Measurements from ENCODE around the gene HSDL1. TPM values are rescaled to one million over a fixed set of nuclear protein-coding genes. Genes with fewer than 3 reads are reported as not detected.

HSDL1 gene
- total and polyA plus RNA-seq, 2 experiments from 2014 or later, result 10.8 to 17.0 TPM

DNA sequence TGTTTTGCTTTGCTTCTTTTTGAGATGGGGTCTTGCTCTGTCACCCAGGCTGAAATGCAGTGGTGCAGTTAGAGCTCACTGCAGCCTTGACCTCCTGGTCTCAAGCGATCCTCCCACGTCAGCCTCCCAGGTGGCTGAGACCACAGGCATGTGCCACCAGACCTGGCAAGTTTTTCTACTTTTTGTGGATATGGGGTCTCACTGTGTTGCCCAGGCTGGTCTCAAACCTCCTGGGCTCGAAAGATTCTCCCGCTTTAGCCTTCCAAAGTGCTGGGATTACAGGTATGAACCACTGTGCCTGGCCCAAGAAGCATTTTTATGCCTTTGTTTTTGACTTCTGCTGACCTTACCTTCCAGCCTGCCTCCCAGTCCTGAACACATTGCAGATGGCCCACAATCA is 10.2 kb upstream of the HSDL1 start:
- H3K9me3 ChIP-seq (ENCODE audit: low read depth), result no peaks in the 10 kb centered on the region
- H3K4me2 ChIP-seq (ENCODE audit: unreplicated experiment), result no peak overlapping the region
- H4K20me1 ChIP-seq (ENCODE audit: insufficient read depth), result no peaks in the 10 kb centered on the region
- H3K79me2 ChIP-seq (ENCODE audit: insufficient read depth), result no peaks in the 10 kb centered on the region
- H3F3A ChIP-seq (ENCODE audit: insufficient read depth), result no peaks in the 10 kb centered on the region
- TF ChIP-seq EZH2 (IDR thresholded peaks at IDR 0.05; ENCODE audit: insufficient read depth, poor library complexity, severe bottlenecking) (no peak), EZH2phosphoT487 (IDR thresholded peaks at IDR 0.05; ENCODE audit: insufficient read depth, low read depth) (no peak)
- no peaks in the 10 kb centered on the region for H3K36me3 ChIP-seq (ENCODE audit: low read depth)
- no peaks in the 10 kb centered on the region for H3K9me2 ChIP-seq (ENCODE audit: insufficient read depth)
- no peak overlapping the region for H3K9ac ChIP-seq
- H2AFZ ChIP-seq, result no peak overlapping the region
- peaks cover 19% of the 10 kb centered on the region for H3K27me3 ChIP-seq (replicated peaks; ENCODE audit: insufficient read depth)
- in situ Hi-C loops (cut with MboI), result no loop called here
- H3K4me3 ChIP-seq, result no peak overlapping the region
- no peak overlapping the region for H3K27ac ChIP-seq
- DNase-seq, result no peak
- WGBS, 2 experiments (ENCODE audit: low coverage in 1 of 2, low lambda C conversion rate in 2 of 2, missing lambda C conversion rate in 2 of 2), result 84 to 90% methylated on average over 4 of the region's 4 CpGs
- no peaks in the 10 kb centered on the region for H3K4me1 ChIP-seq (ENCODE audit: insufficient read depth)

DNA sequence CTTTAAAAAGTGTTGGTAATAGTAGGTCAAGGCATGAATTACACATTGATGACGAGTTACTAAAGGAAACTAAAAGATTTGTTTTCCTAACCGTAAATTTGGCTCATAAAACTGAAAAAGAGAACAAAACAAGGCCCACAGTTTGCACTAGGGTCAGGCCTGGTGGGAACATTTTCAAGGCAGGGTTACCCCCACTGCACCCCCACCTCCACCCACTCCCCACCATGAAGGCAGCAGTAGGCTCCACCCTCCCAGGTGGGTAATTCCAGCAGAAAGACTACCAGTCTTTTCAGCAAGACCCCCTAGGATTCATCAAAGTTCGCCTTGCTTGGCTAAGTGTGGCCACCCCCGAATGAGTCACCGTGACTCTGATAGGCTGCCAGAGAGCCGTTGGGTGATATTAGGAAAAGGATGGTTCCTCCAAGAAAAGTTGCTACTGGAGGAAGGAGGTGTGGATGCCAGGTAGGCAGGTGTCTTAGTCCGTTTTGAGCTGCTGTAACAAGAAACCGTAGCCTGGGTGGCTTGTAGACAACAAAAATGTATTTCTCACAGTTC is 8.8 kb upstream of the HSDL1 start:
- Histone ChIP-seq H3K4me2 (ENCODE audit: unreplicated experiment) (no peak overlapping the region), H2AFZ (no peak overlapping the region), H3K9me2 (ENCODE audit: insufficient read depth) (no peaks in the 10 kb centered on the region), H3K27ac (no peak overlapping the region), H3K79me2 (ENCODE audit: insufficient read depth) (no peaks in the 10 kb centered on the region), H3K36me3 (ENCODE audit: low read depth) (no peaks in the 10 kb centered on the region), H3K9ac (no peak overlapping the region), H3K9me3 (ENCODE audit: low read depth) (no peaks in the 10 kb centered on the region), H4K20me1 (ENCODE audit: insufficient read depth) (no peaks in the 10 kb centered on the region), H3K27me3 (replicated peaks; ENCODE audit: insufficient read depth) (peaks cover 4% of the 10 kb centered on the region; the same call in 1 of the 2 replicates), H3K4me1 (ENCODE audit: insufficient read depth) (no peaks in the 10 kb centered on the region), H3F3A (ENCODE audit: insufficient read depth) (no peaks in the 10 kb centered on the region), H3K4me3 (no peak overlapping the region)
- 47% methylated on average over 8 of the region's 8 CpGs for WGBS, 2 experiments (ENCODE audit: low coverage in 1 of 2, low lambda C conversion rate in 2 of 2, missing lambda C conversion rate in 2 of 2)
- in situ Hi-C loops (cut with MboI), result no loop called here
- peak; percentile 33 for DNase-seq
- TF ChIP-seq EZH2phosphoT487 (IDR thresholded peaks at IDR 0.05; ENCODE audit: insufficient read depth, low read depth) (no peak), EZH2 (IDR thresholded peaks at IDR 0.05; ENCODE audit: insufficient read depth, poor library complexity, severe bottlenecking) (no peak)

DNA sequence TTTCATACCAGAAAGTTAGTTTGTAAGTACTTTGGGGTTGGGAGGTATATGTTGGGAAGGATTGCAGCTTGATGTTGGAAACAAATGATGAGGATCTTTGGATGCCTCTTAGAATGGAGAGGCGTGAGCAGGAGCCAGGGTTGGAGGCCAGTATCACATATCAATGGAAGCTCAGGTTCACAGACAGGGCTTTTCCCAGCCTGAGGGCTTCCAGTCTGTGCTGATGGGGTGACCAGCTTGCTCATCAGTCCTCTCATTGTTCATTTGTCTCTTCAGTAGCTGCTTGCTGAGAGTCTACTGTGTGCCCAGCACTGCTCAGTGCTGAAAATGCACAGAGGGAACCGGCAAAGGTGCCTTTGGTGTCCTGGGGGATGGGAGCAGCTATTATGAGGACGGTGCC is 5.9 kb upstream of the HSDL1 start:
- no peaks in the 10 kb centered on the region for H4K20me1 ChIP-seq (ENCODE audit: insufficient read depth)
- H3K79me2 ChIP-seq (ENCODE audit: insufficient read depth), result no peaks in the 10 kb centered on the region
- in situ Hi-C loops (cut with MboI), result no loop called here
- H3K4me2 ChIP-seq (ENCODE audit: unreplicated experiment), result no peak overlapping the region
- no peaks in the 10 kb centered on the region for H3K4me1 ChIP-seq (ENCODE audit: insufficient read depth)
- no peak overlapping the region for H3K27ac ChIP-seq
- no peak overlapping the region for H3K4me3 ChIP-seq
- no peaks in the 10 kb centered on the region; the same call in 1 of the 2 replicates for H3K27me3 ChIP-seq (replicated peaks; ENCODE audit: insufficient read depth)
- no peak for DNase-seq
- H3K36me3 ChIP-seq (ENCODE audit: low read depth), result no peaks in the 10 kb centered on the region
- TF ChIP-seq EZH2phosphoT487 (IDR thresholded peaks at IDR 0.05; ENCODE audit: insufficient read depth, low read depth) (no peak), EZH2 (IDR thresholded peaks at IDR 0.05; ENCODE audit: insufficient read depth, poor library complexity, severe bottlenecking) (no peak)
- no peaks in the 10 kb centered on the region for H3F3A ChIP-seq (ENCODE audit: insufficient read depth)
- no peak overlapping the region for H3K9ac ChIP-seq
- H2AFZ ChIP-seq, result no peak overlapping the region
- no peaks in the 10 kb centered on the region for H3K9me2 ChIP-seq (ENCODE audit: insufficient read depth)
- H3K9me3 ChIP-seq (ENCODE audit: low read depth), result no peaks in the 10 kb centered on the region
- WGBS, 2 experiments (ENCODE audit: low coverage in 1 of 2, low lambda C conversion rate in 2 of 2, missing lambda C conversion rate in 2 of 2), result 72 to 86% methylated on average over 3 of the region's 3 CpGs

DNA sequence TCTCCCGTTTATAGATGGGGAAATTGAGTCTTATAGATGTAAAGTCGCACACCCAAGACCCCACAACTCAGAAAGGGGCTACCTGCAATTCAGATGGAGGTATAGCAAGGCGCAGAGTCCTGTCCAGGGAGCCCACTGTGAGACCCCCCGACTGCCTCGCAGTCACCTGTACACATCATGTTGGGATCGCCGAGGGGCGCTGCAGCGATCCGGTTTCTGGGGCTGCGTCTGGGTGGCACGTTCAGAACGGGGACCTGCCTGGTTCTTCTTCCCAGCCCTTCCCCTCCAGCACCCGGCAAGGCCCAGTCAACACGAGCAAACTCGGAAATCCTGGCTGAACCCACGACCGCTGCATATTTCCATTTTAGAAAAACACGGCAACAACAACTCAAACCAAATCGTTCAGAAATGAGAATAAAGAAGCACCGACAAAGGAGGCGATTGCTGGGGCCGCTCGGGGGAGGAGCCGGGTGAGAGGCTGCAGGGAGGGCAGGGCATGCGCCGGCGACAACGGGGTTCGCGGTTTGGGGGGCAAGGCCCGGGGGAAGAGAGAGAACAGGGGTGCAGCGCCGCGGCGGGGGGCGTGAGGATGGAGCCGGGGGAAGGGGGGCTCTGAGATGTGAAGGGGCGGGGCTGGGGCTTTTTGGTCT is 643 bp downstream of the HSDL1 start:
- in situ Hi-C loops (cut with MboI), result no loop called here
- H3K4me3 ChIP-seq, result peak overlapping the region; percentile 87
- H3K9me3 ChIP-seq (ENCODE audit: low read depth), result no peaks in the 10 kb centered on the region
- H3K4me2 ChIP-seq (ENCODE audit: unreplicated experiment), result peak overlapping the region; percentile 93
- H2AFZ ChIP-seq, result peak overlapping the region; percentile 85
- H3K4me1 ChIP-seq (ENCODE audit: insufficient read depth), result peaks cover 3% of the 10 kb centered on the region
- H3K27ac ChIP-seq, result 0 out of 2 replicates have a peak overlapping the region, but pooled peaks have one; percentile 7
- H3K79me2 ChIP-seq (ENCODE audit: insufficient read depth), result peaks cover 48% of the 10 kb centered on the region
- TF ChIP-seq EZH2 (IDR thresholded peaks at IDR 0.05; ENCODE audit: insufficient read depth, poor library complexity, severe bottlenecking), result no peak
- peak overlapping the region; percentile 78 for H3K9ac ChIP-seq
- no peaks in the 10 kb centered on the region for H3K9me2 ChIP-seq (ENCODE audit: insufficient read depth)
- peak; percentile 64 for DNase-seq
- no peaks in the 10 kb centered on the region for H3K36me3 ChIP-seq (ENCODE audit: low read depth)
- WGBS, 2 experiments (ENCODE audit: low coverage in 1 of 2, low lambda C conversion rate in 2 of 2, missing lambda C conversion rate in 2 of 2), result 1% methylated on average over 29 to 39 of the region's 39 CpGs
- H3K27me3 ChIP-seq (replicated peaks; ENCODE audit: insufficient read depth), result no peaks in the 10 kb centered on the region; the same call in 1 of the 2 replicates
- H4K20me1 ChIP-seq (ENCODE audit: insufficient read depth), result no peaks in the 10 kb centered on the region
- no peaks in the 10 kb centered on the region for H3F3A ChIP-seq (ENCODE audit: insufficient read depth)

All from GM23248 (cell line).